HG03520 (cell line): ENCODE data around the gene CSNK2A1.
"Not testable (repeated sequence)": the region's sequence is repeated elsewhere in the genome, so short reads cannot be mapped to it uniquely, and the experiment has no call there.

Source experiments
- ATAC-seq: cut with Tn5 transposase; IDR thresholded peaks from one replicate; pipeline ENCODE4 v1.9.1; 2021; ENCODE audit warnings: mild to moderate bottlenecking, moderate library complexity; ENCODE audit not compliant: unreplicated experiment

The CSNK2A1 gene

DNA sequence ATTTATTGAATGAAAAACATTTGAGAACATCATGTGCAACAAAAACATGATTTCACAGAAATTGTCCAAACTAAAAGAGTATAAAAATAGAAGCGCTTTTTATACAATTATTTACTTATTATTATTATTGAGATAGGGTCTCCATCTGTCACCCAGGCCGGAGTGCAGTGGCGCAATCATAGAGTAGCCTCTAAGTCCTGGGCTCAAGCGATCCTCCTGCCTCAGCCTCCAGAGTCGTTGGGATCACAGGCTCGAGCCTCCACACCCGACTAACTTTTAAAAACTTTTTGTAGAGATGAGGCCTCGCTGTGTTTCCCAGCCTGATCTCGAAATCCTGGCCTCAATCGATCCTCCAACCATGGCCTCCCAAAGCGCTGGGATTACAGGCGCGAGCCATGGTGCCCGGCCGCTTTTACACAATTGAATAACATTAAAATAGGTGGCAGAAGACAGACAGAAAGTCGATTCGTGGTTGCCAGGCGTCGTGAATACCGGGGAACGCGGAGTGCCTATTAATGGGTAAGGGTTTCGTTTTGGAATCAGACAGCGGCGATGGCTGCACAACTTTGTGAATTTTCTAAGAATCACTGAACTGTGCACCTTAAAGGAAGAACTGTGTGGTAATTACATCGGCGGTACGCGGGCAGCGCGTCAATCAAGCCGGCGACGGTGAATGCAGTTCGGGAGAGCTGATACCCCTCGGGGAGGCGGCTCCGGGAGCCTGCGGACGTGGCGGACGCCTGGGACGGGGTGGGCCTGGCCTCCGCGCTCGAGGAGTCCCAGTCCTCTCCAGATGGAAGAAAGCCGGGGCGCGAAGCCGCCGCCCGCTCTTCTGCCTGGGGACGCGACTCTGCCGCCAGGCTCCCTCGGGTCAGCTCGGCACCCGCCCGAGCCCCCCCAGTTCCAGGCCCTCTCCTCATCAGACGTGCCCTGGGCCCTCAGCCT, 82.1 kb downstream of the CSNK2A1 start:
- peak; percentile 31 for ATAC-seq

DNA sequence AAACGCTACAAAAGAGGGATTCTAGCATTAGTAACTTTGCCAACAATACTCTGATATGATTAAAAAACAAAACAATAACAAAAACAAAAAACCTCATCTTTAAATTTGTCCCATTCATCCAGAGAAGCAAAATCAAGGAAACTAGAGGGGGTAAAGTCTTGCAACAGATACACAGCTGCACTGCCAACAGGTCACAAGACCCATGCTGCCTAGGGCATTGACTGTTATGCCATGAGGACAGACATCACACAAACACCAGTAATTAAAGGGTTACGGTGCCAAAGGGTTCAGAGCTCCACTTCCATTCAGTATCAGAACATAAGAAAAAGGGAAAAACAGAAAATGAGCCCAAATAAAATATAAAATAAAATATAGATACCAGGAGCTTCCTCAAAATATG, 82.9 kb downstream of the CSNK2A1 start:
- no peak for ATAC-seq

DNA sequence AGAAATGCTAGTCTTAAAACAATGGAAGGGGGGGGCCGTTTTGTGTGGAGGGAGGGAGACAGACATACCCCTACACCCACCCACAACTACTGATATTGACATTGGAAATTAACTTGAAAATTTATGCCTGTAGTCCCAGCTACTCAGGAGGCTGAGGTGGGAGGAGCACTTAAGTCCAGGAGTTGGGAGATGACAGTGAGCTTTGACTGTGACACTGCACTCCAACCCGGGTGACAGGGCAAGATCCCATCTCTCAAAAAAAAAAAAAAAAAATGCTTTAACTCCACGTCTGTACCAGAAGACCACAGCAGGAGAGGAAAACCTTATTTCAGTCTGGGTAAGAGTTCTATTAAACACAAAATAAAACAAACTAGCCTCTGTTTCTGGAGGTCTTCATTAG, 83.4 kb downstream of the CSNK2A1 start:
- ATAC-seq = no peak

DNA sequence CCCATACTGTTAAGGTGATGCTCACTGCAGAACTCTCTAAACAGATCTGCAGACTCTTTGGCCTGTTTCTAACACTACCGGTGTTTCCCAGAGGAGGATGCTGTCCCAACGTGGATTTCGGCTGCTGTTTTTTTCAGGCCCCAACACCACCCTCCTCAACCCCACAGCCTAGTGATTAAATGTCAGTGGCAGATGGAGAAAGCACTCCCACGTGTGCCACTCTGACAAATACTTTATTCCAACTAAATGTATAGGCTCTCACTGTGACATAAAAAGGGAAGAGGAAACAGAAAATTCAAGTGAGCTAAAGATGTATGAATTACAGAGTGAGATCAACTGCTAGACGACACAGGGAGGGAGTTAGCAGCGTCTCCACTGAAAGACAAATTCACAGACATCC, 84.8 kb downstream of the CSNK2A1 start:
- ATAC-seq = no peak

GRCh38 chr20:454951-455350, 88.6 kb downstream of the CSNK2A1 start:
- ATAC-seq = no peak

GRCh38 chr20:452021-452420, 91.6 kb downstream of the CSNK2A1 start:
- not testable (repeated sequence) for ATAC-seq

DNA sequence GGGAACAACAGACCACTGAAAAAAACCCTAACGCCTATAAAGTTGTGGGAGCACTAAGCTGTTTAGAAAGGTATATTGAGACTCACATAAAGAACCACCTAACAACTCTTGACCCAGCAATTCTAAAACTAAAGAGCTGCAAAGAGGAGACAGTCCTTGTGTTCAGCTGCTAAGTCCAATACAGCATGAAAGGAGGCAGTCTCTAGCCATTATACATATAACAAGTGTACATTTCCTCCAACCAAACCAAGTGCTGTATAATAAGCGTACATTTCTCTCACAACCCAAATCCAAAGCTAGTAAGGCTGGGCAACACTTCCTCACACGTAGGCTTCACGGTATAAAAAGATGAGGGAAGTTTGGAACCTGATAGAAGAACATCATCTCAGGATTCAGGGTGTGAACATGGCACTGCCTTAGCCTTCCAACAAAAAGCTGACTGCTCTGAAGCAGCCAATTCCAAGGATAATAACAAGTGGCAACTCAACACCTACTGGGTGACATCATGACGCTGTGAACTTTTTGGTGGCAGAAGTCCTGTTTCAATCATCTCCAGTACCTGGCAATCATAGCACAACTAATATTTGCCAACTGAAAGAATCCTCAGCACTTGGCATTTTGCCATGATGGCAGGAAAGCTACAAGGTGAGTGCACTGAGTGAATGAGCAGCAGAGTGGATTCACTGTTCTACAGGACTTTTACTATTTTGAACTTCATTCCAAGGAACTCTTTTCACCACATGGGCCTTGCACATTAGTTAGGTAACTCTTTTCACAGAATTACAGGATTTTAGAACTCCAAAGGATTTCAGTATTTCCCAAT, 97.9 kb downstream of the CSNK2A1 start:
- no peak for ATAC-seq

DNA sequence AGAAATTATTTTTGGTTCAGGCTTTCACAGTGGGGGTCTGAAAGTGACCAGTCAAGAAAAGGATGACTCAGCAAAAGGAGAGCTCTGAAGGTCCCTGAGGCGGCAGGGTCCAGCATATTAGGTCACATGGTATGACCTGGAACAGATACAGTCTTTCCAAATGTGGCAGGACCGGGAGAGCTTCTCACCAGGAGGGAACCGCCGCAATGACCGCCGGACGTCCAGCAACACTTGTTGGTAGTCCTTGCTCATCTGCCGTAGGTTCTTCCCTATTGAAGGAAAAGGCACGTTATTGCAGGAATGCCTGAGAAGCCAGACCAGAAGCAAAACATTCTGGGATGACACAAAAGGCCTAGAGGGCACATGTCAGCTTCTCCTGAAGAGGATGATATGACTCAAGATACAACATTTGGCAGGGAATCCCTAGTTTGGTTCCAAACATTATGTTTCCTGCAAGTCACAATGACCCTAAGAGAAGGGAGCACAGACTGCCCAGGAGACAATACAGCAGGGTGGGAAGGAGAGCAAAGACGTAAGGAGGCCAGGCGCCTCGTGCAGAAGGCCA, 98.6 kb downstream of the CSNK2A1 start:
- no peak for ATAC-seq

DNA sequence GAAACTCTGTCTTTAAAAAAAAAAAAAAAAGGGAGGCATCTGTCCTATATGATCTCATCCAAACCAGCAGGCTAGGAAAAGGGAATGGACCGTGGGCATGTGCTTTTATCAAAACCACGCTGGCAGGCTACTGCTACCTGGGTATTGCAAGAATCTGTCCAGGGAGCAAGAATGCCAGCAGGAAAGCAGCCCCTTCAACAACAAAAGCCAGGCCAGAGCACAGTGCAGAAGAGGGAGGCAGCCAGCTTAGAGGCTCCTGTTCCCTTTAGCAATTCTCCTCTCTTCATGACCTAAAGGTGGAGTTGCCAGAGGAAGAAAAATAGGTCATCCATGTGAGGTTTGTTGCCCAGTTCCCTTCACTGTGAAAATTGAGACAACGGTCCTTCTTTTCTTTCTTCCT, 99.5 kb downstream of the CSNK2A1 start:
- no peak for ATAC-seq

GRCh38 chr20:443223-443775, 100.3 kb downstream of the CSNK2A1 start:
- ATAC-seq = no peak

- ATAC-seq = no peak
Measured at GRCh38 chr20:440636-441035, 103.0 kb downstream of the CSNK2A1 start.

GRCh38 chr20:440148-440547, 103.4 kb downstream of the CSNK2A1 start:
- ATAC-seq = no peak

DNA sequence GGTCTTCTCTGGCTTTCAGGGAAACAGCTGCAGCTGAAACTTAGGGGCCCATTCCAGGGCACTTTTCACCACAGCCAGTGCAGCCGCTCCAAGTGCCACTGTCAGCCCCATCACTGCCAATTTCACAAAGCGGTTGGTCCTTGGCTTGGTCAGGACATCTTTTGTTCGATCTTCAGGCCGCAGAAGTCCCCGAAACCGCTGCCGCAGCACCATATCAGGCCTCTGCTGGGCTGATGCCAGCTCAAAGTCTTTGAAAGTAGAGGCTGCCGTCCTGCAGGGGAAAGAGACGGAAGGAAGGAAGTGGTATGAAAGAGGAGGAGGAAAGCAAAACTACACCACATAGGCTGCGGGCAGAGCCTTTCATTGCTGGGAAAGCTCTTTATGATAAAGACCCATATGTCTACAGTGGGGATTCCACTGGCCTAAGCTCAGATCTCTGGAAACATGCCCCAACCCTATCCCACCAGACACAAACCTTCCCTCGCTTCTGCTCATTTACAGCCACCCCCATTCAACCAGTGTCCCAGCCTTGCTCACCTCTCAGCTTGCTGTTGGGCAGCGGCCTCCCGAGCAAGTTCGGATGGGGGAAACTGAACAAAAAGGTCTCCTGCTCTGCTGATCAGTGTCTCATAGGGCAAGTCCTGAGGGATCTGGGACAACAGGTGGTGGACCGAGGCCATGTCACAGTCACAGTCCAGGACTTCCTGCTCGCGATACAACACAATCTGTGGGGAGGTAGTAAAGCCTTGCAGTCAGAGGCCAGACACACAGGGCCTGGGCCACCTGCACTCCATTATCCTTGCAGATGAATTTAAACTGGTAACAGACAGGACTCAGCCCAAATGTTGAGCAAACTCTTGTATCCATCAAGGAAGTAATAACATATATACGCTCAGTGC, 104.8 kb downstream of the CSNK2A1 start:
- ATAC-seq = no peak

DNA sequence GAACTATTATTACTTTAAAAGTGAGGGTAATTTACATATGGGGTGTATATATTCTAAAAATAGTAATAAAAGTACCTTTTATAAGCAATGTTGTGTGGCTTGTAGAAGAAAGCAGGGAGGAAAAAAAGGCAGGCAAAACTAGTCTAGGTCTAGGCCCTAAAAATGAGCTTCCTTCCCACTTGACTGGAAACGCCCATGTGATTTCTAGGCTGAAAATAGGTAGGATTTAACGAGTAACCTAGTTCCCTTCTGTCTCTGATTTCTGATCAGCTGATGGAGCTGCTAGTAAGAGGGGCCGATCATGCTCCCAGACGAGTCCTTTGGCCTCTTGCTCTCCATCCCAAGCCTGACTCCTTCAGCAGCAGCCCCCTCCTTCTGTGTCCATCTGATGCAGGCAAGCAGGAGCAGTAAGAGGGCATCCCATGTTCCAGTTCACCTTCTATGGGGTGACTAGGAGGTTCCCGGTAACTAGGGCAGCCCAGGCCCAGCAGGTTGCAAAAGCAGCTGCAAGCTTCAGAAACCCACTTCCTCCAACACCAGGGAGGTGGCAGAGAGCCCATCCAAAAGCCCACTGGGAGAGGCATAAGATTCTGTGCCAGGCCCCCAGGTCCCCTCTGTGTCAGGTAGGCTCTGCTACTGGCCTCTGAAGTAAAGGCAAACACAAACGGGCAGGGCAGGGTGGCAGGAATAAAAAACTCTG, 105.7 kb downstream of the CSNK2A1 start:
- no peak for ATAC-seq

GRCh38 chr20:436476-436875, 107.1 kb downstream of the CSNK2A1 start:
- ATAC-seq = no peak

- ATAC-seq = no peak
Measured at GRCh38 chr20:435558-435957, 108.0 kb downstream of the CSNK2A1 start.

- ATAC-seq = no peak
Measured at GRCh38 chr20:434661-435419, 108.8 kb downstream of the CSNK2A1 start.

DNA sequence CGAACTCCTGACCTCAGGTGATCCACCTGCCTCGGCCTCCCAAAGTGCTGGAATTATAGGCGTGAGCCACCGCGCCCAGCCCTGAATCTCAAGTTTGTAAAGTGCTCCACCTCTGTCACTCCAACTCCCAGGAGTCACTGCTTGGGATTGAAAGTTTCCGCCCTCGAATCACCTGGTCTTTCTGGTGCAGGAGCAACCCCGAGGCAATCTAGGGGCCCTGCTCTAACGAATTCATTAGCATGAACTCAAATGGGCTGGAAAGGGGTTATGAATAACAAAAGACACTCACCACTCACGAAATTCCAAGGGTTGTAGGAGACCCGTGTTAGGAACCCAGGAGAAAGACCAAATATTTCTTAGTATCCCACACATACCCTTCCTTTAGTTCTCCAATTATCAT, 109.4 kb downstream of the CSNK2A1 start:
- ATAC-seq = no peak
